Esophagus squamous epithelium (tissue), 4 donors: ENCODE results near the gene CDH13.

Experiments used
- POLR2A ChIP-seq, 4 donors: fragments of 450-650 bp; IDR thresholded peaks; one replicate each; pipeline ENCODE4 v1.6.1; 2017; ENCODE audit warnings: antibody characterized with exemption in 4 of 4, mild to moderate bottlenecking in 4 of 4, moderate library complexity in 3 of 4
- TF ChIP-seq, protein P1 (sequence below), 6 experiments: fragments of 450-650 bp in 4 of 6; fragments of 200-600 bp in 2 of 6; sonication (generic) in 2 of 6; IDR thresholded peaks; one replicate each; pipeline ENCODE4 v1.5.1; 2016 to 2019; ENCODE audit warnings: antibody characterized with exemption in 6 of 6, mild to moderate bottlenecking in 4 of 6, moderate library complexity in 4 of 6

DNA sequence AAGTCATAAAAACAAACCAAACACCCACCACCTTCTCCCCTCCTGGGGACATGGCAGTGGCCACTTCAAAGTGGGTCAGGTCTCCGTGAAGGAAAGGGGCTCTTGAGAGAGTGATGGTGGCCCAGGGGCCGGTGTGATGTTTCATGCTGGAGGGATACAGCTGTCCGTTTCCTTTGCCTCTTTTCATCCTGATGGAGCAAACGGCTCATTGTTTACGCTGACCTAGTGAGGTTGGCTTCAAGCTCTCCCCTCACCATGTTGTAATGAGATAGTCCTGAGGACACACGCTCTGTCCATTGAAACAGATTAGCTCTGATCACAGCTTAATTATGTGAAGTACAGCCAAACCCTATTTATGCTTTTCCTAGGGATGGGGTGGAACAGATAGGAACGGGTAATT lies 34.2 kb downstream of the CDH13 start:
- TF ChIP-seq POLR2A (IDR thresholded peaks at IDR 0.05), result no peak
- TF ChIP-seq, protein P1, sequence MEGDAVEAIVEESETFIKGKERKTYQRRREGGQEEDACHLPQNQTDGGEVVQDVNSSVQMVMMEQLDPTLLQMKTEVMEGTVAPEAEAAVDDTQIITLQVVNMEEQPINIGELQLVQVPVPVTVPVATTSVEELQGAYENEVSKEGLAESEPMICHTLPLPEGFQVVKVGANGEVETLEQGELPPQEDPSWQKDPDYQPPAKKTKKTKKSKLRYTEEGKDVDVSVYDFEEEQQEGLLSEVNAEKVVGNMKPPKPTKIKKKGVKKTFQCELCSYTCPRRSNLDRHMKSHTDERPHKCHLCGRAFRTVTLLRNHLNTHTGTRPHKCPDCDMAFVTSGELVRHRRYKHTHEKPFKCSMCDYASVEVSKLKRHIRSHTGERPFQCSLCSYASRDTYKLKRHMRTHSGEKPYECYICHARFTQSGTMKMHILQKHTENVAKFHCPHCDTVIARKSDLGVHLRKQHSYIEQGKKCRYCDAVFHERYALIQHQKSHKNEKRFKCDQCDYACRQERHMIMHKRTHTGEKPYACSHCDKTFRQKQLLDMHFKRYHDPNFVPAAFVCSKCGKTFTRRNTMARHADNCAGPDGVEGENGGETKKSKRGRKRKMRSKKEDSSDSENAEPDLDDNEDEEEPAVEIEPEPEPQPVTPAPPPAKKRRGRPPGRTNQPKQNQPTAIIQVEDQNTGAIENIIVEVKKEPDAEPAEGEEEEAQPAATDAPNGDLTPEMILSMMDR (IDR thresholded peaks at IDR 0.05), result no peak
